NCI-H1417 (cell line): ENCODE measurements around the gene MLC1.

ENCODE experiments used
- DNase-seq, 3 experiments: peaks; one replicate each; lab custom pipeline; 2025; lab: John Stamatoyannopoulos, UW

Gene MLC1

DNA sequence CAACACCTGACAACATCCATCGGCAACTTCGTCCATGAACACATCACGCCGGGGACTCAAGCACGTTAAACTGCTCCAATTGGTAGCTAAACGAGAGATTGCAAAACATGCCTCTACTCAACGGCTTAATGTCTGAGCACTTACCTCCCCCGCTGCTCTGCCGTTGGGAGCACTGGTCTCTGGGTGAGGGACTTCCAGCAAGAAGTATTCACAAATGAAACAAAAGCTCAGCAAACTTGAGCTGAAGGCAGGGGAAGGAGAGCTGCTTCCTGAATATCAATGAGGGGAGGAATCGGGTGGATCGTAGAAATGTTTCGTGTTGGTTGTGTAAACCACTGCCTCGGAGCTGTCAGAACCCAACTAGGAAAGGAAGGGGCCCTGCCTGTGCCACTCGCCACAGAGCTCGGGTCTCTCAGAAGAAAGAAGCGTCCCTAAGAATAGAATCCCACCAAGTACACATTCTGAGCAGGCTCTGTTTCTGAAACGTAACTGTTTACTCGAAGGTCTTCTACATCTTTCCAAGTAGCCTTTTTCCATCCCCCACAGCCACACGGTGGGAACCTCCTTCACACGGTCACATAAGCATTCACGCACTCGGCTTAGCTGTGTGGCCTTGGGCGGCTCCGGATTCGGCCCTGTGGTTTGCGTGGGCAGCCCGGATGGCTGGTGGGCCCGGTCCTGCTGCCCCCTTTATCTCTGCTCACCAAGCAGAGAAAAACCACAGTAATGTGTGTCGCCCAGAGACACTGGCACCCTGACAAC is at the start of gene MLC1:
Gene MLC1, minus strand, starts transcription at position 216 of the 762 bp plus-strand sequence. CDS start 524 bp downstream, outside the sequence.
- DNase-seq = no peak

DNA sequence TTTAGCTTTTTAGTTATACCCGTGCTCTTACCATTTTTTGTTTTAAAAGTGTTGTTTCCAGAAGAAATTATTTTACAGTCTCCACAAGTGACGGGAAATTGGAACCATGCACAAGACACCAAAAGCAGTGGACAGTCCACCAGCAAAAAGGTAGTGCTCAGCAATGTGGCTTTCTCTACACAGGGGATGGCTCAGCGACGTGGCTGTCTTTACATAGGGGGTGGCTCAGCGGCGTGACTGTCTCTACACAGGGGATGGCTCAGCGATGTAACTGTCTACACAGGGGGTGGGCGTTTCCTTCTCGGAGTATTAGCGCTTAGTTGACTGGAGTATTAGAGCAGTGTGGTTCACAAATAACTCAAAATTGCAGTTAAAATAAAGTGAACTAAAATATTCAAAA is 49.3 kb upstream of the MLC1 start:
- DNase-seq = no peak

DNA sequence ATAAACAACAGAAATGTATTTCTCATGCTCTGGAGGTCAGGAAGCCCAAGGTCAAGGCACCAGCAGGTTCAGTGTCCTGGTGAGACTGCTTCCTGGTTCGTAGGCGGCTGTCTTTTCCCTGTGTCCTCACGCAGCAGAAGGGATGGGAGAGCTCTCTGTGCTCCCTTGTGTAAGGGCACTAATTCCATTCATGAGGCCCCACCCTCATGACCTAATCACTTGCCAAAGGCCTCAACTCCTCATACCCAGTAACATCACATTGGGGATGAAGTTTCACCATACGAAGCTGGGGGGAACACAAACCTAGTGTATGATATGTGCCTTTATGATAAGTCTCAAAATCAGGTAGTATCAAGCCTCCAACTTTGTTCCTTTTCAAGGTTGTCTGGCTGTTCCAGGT is 46.7 kb upstream of the MLC1 start:
- no peak for DNase-seq

DNA sequence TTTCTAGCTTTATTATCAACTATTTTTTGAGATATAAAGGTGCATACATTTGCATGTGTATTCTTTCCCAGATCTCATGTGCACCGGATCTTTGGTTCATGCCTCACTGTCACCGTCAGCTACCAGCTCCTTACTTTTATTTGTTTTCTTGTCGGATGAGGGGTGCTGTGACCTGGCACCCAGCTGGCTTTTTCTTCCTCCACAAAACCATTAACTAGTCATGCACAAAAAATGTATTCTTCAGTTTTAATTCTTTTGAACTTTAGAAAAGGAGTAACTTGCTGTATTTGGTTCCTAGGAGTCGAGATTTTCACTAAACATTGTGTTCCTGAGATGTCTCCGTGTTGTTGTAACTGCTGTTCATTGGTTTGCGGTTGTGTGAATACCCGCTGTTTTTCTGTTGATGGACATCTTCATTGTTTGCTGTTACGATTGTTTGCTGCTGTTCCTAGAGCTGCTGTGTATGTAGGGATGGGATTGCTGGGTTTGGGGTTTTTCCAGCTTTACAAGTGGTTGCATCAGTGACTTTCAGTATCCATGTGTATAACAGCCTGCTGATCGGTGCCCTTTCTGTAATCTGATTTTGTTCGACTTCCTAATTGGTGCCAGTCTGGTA is 44.0 kb upstream of the MLC1 start:
- DNase-seq = no peak

DNA sequence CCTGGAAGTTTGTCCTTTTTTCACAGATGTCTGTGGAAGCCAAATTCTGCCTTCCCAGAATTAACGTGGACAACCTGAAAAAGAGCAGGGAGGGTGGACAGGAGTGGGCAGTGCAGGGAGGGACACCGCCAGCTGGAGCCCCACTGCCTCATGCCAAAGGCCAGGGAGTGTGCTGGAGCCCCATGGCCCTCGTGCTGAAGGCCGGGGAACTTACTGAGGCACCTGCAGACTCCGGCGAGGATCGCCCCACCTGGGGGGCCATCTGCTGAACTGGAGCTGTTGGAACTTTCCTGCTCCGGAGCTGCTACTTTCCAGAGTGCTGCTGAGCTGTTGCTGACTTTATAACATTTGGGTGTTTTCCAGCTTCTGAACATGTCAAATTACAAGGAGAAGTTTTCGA is 39.8 kb upstream of the MLC1 start:
- DNase-seq = no peak

DNA sequence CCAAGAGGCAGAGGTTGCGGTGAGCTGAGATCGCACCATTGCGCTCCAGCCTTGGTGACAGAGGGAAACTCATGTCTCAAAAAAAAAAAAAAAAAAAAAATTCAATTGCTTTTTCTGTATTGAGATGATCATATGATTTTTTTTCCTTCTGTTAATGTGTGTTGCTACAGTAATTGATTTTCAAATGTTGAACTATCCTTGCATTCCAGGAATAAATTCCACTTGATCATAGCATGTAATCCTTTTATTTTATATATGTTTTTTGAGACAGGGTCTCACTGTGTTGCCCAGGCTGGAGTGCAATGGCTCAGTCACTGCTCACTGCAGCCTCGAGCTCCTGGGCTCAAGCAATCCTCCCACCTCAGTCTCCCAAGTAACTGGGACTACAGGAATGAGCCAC is 37.9 kb upstream of the MLC1 start:
- DNase-seq = no peak

DNA sequence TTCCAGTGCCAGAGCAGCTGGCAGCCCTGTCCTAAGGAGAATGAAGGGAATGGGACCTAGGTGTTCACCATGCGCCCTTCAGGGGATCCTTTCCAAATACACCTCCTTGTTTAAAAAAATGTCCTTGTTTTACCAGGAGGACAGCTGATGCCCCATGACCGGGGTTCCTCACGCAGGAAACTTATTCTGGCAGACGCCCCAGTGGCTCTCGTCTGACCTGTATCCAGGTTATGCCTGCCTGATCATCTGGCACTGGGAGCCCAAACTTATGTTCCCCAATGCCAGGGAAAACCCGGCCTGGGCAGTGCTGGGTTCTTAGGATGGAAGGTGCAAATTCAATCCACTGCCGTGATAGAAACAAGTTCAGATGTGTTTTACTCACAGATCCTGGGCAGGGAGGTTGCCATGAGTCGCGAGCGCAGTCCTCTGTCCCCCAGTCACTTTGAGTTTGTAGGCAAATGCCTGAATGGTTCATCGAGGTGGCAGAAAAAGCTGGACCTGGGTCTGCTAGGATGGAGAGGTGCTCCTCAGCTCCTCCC is 36.0 kb upstream of the MLC1 start:
- DNase-seq = no peak

DNA sequence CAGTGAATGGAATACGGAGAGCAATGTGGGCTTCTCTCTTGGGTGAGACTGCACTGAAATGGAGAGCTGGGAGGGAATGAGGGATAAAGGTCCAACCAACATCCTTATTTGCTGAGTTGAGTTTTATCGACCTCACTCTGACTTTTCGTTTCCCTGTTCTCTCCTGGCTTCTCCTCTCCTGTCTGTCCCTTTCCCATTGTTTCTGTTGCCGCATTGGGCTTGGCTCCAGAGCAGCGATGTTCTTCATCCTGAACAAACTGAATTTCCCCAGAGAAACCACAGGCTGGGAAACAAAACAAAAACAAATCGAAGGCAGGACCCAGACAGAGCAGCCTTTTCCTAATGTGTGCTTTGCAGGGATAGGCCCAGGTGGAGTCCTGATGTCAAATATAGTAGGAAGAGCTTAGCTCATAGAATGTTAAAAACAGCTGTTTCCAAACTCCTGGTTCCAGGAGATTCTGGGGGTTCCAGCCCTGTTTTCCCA is 34.6 kb upstream of the MLC1 start:
- no peak for DNase-seq

DNA sequence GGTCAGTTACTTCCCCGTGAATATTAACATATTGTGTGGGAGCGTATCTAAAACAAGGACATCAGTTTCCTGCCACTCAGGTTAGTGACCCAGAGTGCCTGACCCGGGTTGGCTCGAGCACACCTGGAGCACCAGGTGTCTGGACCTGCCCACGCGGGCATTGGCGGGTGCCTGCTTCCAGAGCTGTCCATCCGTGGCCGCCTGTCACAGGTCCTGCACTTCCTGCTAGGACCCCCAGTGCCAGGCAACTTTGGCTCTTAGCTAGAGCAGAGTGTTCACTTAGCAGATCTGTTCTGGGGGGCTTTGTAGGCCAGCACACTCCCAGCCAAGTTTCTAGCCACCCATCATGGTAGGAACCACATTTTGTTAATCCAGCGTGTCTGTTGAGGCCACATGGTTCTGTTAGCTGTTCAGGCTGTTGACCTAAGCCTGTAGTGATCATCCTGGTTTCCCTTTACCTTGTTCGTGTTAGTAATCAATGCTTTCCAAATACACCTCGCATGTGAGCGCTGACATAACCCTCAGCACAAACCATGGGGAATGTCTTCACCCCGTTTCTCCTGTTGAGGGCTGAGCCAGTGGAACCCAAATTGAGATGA is 34.0 kb upstream of the MLC1 start:
- DNase-seq = no peak

DNA sequence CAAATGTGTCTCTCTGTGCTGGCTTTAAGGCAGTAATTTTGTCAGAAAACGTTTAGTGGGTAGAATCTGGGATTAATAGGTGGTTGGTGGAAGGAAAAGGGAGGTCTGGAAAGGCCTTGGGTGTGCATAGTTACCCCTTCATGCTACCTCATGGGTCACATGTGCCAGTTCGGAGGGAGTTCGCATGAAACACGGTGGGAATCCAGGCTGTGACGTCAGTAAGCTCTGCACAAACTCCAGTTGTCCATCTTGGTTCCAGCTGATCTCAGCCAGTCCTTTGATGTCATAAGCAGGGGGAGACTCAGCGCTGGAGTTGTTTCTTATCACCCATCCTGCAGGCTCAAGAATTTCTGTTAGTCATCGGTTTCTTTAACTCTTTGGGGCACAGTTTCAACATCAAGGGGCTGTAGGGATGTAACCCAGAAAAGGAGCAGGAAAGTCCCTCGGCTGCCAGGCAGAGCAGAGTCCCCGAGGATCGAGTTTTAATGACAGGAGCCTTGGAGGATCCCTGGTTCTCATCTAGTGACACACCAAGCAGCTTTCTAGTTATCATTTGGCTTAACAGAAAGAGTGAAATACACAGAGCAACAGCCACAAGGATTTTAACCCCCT is 33.4 kb upstream of the MLC1 start:
- no peak for DNase-seq

DNA sequence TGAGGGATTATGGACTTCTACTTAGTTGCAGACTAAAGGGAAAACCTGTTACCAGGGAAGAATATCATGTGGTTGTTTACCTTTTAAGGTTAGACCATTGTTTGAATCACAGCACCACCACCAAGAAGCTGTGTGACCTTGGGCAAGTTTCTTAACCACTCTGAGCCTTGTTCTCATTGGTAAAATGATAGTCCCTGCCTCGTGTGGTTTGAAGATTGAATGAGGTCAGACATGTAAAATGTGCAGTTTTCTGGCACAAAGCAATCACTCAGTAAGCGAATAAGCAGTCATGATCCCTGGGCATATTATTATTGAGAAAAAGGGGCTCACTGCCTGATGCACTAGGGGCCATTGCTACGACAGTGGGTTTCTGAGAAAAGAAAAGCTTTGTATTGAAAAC is 32.9 kb upstream of the MLC1 start:
- no peak for DNase-seq

DNA sequence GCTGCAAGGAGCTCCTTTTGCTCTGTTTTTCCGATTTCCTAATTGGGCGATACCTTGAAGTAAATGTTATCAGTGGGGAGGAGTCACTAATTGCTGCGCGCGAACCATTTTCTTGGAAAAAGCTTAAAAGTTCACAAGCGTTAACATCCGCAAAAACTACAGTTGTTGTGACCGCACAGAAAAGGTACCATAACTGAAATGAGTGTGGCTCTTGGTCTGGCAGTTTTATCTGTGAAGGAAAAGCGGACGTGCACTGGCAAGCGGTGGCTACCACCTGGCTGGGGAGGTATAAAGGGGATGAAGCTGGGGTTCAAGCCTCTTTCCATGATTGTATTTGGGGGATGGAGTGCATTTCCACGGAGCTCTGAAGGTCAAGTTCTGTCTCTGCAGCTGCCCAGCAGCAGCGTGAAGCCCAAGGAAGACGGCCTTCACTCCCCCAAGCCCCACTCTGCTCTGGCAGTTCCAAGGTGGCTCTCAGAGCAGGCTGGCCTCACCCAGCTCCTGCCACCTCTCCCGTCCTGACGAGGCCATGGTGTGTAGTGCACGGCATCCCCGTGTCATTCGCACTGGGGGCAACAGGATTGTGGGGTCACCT is 32.0 kb upstream of the MLC1 start:
- no peak for DNase-seq

DNA sequence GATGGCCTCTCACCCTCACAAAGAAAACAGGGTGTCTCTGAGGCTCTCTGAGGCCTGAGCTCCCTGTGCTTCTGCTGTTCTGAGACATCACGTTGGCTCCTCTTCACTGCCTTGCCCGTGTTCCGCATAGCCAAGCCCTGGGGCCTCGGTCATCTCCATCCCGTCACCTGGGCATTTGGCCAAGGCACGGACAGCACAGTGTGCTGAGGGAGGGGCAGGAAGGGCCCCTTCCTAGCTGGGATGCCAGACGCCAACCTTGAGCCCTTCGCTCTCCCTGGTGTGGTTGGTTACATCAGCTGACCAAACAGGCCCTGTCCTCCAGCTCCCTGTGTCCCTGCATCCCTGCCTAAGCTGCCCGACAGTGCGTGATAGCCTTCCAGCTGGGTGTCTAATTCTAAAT is 30.5 kb upstream of the MLC1 start:
- no peak for DNase-seq

DNA sequence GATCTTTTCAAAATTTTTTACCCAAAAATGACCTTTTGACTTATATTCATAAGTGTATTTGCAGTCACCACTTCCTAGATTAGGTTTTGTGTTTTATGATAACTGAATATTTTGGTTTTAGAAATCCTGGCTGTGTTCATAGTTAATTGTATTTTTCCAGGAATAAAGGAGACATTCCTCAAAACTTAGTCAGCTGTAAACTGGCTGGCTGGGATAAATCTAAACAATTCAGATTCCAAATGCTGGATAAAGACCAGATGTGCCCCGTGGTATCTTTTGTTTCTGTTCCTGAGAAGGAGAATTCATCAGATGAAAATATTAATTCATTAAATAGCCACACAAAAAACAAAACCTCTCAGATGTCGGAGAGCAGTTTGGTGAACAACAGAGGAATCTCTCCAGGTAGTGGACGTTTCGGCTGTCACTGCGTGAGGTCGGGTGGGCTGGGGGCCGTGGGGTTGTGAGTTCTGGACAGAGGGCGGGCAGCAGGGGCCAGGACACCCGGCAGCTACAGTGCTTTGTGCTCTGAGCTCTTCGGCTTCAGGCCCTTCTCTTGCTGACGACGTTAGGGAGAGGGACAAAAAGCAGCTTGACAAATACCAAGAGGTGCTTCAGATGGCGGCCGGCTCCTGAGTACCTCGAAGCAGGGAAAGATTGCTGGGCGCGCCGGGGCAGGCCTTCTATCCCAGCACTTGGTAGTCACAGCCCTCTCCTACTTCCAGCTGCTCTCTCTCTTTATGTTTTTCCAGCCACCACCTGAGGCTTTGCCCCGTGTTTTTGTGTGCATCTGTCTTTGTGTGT is 29.2 kb upstream of the MLC1 start:
- DNase-seq = peak in 2 of 3 experiments; percentile 5 to 15

DNA sequence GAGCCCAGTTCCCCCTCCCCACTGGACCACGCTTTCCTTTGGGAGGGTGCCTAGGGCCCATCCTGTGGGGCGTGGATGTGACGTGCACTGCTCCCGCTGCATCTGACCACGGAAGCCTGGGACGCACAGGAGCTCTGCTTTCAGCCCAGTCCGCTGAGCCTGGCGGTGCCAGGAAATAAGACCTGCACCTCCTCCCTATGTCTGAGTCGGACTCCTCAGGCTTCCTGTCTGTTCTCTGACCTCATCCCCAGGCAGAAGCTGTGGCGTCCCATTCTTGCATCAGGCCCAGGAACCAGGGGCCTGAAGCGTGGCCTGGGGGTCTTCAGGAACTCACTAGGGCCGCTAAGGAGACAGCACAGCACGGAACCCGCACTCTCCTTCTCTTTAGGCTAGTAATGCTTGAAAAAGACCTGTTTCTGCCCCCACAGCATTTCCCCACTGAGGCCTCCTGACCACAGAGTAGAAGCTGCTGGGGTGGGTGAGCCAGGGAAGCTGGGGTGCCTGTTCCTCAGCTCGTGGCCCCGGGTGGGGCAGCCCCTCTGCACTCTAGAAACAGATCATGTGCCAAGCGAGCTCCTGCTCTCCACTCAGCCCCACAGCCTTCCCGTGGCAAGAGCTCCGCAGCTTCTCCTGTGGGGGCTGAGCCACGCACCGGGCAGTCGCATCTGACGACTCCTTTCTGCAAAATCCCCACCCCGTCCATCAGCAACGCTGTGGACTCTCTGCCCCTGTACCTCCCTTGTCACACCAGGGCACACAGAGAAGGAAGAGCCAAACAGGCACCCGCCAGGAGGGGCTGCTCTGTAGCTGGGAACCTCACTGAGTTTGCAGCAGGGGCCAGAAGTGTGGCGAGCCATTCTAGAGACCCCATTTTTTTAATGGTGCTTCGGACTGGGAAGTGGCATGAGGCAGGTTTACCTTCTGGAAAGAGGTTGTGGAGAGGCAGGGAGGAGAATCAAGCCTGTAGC is 27.2 kb upstream of the MLC1 start:
- DNase-seq = no peak

DNA sequence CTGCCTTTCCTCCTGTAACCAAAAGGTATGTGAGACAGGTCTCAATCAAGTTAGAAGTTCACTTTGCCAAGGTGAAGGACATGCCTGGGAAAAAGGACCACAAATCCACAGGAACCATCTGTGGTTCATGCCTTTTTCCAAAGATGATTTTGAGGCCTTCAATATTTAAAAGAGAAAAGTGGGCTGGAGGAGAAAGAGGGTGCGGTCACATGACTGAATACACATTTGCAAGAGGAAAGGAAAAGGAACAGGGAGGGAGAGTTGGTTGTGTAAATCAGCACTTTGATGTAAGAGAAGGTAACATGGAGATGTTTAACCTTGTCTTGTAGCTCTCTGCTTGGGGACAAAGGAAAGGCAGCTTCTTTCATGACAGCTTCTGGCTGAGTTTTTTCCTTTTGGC is 25.8 kb upstream of the MLC1 start:
- no peak for DNase-seq

DNA sequence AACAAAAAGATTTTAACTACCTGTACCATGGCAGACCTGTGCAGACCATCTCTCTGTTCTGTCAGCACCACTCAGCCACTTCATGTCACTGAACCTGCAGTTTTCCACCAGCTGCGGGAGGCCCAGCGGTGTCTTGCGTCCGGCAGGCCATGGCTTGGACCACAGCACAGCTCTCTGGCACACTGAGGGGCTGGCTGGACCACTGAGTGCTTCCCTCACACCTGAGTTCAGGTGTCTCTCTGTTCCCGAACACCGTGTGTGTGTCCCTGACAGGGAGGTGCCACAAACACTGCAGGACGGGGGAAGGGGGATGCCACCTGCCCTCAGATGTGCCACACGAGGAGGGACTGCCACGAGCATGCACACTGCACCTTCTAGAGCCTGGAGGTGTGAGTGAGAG is 22.3 kb upstream of the MLC1 start:
- no peak for DNase-seq

DNA sequence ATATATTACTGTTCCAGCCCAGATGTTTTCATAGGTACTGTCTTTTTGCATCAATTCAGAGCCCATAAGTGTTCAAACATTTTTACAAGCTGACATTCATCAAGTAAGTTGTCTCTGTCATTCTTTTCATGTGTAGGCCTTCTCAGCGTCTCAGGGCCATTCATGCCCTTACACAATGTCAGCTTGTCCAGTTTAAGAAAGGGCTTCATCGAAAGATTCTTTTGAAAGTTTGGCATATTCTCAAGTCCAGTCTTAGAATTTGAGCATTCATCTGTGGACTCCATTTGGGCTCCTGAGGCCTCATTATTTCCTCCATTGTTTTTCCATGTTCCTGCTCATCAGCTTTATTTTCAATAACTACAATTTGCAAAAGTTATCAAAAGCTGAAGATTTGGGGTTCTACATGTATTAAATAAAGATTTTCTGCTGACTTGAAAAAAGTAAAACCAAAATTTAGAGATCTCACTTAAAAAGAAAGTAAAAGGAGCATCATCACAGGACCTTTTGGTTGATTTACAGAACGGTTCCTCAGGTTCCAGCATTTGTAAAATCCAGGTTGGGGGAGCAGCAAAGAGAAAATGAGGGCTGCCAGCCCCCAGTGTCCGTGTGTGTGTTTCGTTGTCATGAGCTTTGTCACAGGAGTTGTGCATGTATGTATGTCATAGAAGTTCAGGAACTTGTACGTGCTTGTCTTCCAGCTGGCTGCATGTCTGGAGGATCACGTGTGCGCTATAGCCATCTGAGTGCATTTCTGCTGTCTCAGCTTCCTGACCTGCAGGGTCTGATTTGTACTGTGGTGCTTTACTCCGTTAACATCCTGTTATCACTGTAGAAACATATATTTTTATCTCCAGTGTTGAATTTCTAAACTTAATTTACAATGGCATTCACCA is 20.2 kb upstream of the MLC1 start:
- DNase-seq = no peak

DNA sequence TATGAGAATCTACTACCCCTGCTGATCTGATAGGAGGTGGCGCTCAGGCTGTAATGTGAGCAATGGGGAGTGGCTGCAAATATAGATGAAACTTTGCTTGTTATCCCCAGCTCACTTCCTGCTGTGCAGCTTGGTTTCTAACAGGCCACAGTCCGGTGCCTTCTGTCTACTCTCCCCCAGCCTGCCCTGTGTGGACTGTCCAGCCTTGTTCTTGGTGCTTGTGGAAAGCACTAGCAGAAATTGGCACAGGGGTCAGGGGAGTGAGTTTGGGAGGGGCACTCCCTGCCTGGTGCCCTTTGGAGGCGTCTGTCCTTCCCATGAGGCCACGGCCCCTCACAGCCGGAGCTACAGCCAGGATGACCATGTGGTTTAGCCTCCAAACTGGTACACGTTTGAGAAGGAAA is 18.9 kb upstream of the MLC1 start:
- peak in 1 of 3 experiments; percentile 1 for DNase-seq
